HL-60 (cell line): ENCODE results near the gene AMBP.

Experiments
- DNase-seq, 2 experiments: peaks; one replicate each; pipeline ENCODE4 v3.0.0-alpha.2; 2010 to 2020; ENCODE audit warnings: low read depth in 1 of 2, low spot score in 1 of 2
- H3K27ac ChIP-seq: fragments of 250-450 bp; sonication (Bioruptor Pico); replicated peaks from 2 replicates; pipeline ENCODE4 v1.5.1; 2020; ENCODE audit warnings: mild to moderate bottlenecking, moderate library complexity
- H3K27me3 ChIP-seq: fragments of 250-450 bp; sonication (Bioruptor Pico); 2 replicates; pipeline ENCODE4 v1.5.1; 2021; ENCODE audit warnings: mild to moderate bottlenecking, moderate library complexity; ENCODE audit not compliant: insufficient read depth, poor library complexity, severe bottlenecking
- H3K4me3 ChIP-seq: replicated peaks from 2 replicates; pipeline ENCODE4 v1.5.1; 2011; ENCODE audit warnings: mild to moderate bottlenecking, control low read depth, low read length; ENCODE audit not compliant: insufficient read depth
- CTCF ChIP-seq: IDR thresholded peaks from one replicate; pipeline ENCODE4 v1.5.1; 2011; ENCODE audit warnings: low read length, control low read depth, inconsistent platforms; ENCODE audit not compliant: insufficient read depth
- GABPA ChIP-seq: IDR thresholded peaks from 2 replicates; pipeline ENCODE4 v1.6.1; 2012; ENCODE audit warnings: low read depth
- POLR2AphosphoS5 ChIP-seq: IDR thresholded peaks from 2 replicates; pipeline ENCODE4 v1.6.1; 2012; ENCODE audit warnings: low read depth
- REST ChIP-seq: IDR thresholded peaks from 2 replicates; pipeline ENCODE4 v1.6.1; 2012; ENCODE audit warnings: low read depth; ENCODE audit not compliant: insufficient replicate concordance
- SPI1 ChIP-seq: IDR thresholded peaks from 2 replicates; pipeline ENCODE4 v1.6.1; 2012; ENCODE audit warnings: low read depth, mild to moderate bottlenecking, borderline replicate concordance

The AMBP gene

GRCh38 chr9:114029311-114030170 lies 48.6 kb downstream of the AMBP start:
- Histone ChIP-seq H3K27ac (no peak overlapping the region), H3K4me3 (no peak overlapping the region), H3K27me3 (no peaks in the 10 kb centered on the region)
- no peak for TF ChIP-seq REST
- no peak for TF ChIP-seq CTCF
- TF ChIP-seq POLR2AphosphoS5 = no peak
- no peak for TF ChIP-seq GABPA
- TF ChIP-seq SPI1 = no peak
- no peak for DNase-seq

GRCh38 chr9:114028646-114029045 lies 49.5 kb downstream of the AMBP start:
- no peak for DNase-seq
- no peak for TF ChIP-seq SPI1
- no peak for TF ChIP-seq GABPA
- TF ChIP-seq REST = no peak
- Histone ChIP-seq H3K27me3 (no peaks in the 10 kb centered on the region), H3K27ac (no peak overlapping the region), H3K4me3 (no peak overlapping the region)

GRCh38 chr9:114027863-114028465 lies 50.1 kb downstream of the AMBP start:
- Histone ChIP-seq H3K27me3 (no peaks in the 10 kb centered on the region), H3K4me3 (no peak overlapping the region), H3K27ac (no peak overlapping the region)
- TF ChIP-seq POLR2AphosphoS5 = no peak
- TF ChIP-seq REST = no peak
- TF ChIP-seq GABPA = no peak
- TF ChIP-seq CTCF = no peak
- no peak for TF ChIP-seq SPI1
- no peak for DNase-seq
